GM18511 (cell line): ENCODE results near the gene RGS19.

Source experiments
- ATAC-seq: cut with Tn5 transposase; IDR thresholded peaks from one replicate; pipeline ENCODE4 v1.9.1; 2021; ENCODE audit warnings: mild to moderate bottlenecking, moderate library complexity; ENCODE audit not compliant: unreplicated experiment

The RGS19 gene

DNA sequence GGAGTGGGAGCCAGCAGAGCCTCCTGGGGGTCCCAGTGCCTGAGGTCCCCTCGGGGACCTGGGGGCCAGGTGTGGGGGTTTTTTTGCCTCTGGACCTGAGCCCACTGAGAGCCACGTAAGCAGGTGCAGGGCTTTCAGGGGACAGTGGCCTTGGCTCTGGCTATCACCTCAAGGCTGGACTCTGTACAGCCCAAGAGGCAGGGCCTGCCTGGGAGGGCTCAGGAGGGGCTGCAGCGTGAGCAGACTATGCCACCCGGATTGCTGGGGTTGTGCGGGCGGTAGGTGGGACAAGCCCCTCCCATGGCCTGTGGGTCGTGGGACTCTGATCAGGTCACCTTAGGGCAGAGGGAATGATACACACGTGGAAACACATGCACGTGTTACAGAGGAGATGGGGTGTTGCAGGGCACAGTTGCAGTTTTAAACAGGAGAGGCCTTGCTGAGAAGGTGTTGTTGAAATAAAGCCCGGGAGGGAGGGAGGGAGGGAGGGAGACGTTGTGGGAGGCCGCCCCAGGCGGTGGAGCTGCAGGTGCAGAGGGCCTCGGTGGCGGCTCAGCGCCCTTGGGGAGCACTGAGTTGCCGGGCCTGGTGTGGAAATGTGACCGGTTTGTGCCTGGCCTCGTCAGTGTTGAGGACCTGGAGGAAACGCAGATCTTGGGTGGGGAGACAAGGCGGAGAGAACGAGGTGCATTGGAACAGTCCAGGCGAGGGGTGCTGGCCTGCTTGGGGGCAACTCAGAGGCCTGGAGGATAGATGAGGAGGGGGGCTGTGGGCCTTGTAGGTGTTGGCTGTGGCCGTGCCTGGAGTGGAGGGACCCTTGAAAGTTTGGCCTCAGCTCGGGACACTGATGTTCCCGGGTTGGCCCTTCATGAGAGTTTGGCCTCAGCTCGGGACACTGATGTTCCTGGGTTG, 14.0 kb downstream of the RGS19 start:
- no peak for ATAC-seq

- ATAC-seq: no peak
Observed at GRCh38 chr20:64064145-64064698, 15.1 kb downstream of the RGS19 start.

DNA sequence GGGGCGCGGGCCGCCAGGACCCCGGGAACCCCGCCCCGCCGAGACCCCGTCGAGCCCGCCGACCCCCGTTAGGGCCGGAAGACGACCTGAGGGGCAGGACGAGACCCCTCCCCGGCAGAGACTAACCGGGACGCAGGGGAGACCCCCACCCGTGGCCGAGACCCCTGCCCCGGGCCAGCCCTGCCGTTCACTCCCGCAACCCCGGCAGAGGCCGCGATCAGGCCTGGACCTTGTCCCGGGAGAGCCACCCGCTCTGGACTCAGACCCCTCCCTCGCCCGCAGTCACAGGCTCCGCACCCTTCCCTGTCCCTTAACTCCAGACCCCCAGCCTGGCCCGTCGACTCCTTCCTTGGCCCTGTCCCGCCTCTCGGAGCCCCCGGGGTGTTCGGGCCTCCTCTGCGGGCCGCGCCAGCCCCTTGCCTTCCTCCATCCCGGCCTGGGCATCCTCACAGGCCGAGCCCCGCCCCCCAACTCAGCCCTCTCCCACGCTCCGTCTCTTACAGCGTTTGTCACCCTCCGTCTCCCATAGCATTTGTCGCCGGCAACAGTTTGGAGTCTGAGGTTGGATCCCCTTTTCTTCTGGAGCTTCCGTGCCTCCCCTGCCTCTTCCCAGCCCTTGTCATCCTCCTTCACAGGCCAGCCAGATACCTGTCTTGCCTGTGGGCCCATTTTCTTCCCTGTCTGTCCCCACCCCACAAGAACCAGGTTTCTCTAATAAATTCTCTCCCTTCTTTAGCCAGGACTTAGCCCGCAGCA, 15.8 kb downstream of the RGS19 start:
- no peak for ATAC-seq

GRCh38 chr20:64062596-64063388, 16.5 kb downstream of the RGS19 start, which contains the start of gene TCEA2:
Gene TCEA2, plus strand, starts transcription at chr20:64063198. Its CDS starts 115 bp downstream, at chr20:64063313.
- peak; percentile 76 for ATAC-seq

DNA sequence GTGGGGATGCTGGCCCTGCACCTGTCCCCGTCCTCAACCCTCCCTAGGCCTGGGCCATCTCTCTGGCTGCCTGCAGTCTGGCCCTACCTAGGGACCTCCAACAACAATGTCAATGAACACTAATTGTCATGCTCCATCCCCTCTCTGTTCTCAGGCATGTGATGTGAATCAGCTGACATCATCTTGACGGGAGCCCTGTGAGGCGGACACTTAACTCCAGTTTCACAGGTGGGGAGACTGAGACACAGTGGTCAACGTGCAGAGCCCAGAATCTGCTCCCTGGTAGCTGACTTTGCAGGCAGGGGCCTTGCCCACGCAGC, 17.1 kb downstream of the RGS19 start:
- no peak for ATAC-seq

DNA sequence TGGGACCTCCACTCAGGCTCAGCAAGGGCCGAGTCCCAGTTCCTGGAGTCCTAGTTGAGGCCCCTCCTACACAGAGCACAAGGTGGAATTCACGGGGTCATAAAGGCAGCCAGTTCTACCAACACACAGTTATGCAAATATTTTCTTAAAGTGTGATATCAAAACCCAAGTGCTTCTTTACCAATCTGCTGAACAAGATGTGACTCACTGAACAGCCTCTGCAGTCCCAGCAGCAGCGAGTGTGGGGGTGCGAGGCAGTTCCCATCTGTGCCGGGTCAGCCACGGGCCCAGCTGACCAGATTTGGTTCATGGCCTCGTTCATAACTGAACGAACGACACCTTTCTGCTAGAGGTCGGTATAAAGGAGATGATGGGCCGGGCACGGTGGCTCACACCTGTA, 20.8 kb downstream of the RGS19 start:
- ATAC-seq: no peak

DNA sequence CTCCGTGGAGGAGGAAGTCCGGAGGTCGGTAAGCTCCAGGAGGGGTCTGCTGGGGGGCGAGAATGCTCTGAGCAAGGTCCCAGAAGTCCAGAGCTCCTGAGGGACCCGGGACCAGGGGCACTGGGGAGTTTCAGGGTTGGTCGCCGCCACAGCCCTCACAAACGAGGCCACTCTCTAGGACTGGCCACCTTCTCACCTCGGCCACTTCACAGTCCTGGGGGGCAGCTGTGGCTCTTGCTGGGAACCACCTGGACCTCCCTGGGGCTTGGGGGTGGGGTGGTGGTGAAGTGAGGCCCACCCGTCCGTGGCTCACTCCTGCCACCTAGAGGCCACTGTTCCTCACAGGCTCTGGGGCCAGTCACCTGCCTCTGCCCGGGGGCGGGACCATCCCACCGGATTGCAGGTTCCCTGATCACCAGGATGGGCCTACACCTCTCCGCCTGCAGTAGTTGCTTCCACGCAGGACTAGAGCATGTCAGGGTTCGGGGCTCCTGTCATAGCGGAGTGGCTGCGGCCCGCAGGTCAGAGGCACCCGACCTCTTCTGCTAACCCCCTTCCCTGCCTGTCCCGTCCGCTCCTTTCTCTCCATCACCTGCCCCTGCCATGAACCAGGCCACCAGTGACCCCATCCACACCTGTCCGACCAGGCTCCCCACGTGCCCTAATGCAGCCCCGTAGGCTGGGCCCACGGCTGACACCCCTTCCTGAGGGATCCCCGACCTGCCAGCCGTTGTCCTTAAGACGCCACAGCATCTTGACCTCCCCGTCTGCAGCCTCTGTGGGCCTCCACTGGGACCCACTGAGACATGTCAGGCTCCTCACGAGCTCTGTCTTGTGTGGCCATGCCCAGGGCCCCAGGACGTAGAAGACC, 21.5 kb downstream of the RGS19 start:
- no peak for ATAC-seq

DNA sequence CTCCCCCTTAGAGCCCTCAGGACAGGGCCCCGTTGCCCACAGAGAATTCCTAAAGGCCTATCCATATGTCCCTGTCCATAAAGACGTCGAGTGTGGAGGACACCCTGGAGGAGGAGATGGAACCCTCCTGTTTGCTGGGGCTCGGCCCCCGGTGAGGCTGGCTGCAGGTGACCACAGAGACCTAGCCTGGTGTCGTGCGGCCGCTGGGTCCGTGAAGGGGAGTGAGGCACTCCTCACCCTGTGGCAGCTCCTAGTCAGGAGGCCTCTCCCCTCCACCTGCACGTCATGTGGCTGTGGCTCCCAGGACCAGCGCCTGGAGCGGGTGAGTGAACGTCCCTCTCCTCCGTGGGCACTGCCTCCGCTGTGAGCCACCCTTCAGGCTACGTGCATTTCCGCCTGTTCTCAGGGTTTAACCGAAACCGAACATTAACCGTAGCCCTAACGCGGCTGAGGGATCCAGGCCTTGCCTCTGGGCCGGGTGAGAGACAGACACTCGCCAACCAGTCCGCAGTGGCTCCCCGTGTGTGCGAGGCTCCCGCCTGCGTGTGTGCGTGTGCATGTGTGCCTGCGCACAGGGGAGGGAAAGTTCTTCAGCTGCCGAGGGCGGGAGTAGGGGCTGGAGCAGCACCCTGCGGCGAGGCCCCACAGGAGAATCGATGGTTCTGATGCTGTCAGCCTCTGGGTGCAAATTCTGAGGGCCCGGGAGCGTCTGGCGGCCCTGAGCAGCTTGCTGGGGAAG, 22.3 kb downstream of the RGS19 start:
- ATAC-seq: no peak

DNA sequence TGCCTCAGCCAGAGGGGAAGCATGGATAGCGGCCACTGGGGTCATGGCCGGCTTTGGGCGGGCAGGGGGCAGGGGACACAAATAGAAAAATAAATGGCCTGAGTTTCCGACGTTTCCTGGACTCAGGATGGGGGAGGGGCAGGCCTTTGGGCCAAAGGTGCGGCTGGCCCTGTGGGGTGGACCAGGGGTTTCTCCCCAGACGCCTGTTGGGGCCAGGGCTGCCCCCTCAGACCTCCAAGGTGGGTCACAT, 22.8 kb downstream of the RGS19 start:
- ATAC-seq: no peak

- no peak for ATAC-seq
Observed at GRCh38 chr20:64055893-64056638, 23.3 kb downstream of the RGS19 start.

DNA sequence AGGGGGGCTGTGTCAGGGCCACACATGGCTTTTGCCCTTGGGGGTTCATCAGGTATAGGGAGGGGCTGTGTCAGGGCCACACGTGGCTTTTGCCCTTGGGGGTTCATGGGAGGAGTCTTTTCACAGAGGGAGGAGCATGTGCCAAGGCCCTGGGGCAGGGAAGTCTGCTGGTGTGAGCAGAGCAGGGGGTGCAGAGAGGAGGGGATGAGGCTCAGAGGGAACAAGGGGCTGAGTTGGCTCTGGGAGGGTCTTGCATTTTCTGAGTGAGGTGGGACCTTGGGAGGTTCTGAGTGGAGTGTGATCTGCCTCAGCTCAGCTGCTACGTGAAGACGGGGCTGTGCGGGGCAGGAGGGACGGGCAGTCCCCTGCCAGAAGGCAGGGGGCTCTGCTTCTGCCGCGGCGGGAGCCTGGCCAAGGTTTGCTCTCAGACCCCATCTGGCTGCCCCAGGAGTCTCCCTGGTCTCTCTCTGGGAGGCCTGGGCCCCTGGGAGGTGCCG, 23.9 kb downstream of the RGS19 start:
- no peak for ATAC-seq

DNA sequence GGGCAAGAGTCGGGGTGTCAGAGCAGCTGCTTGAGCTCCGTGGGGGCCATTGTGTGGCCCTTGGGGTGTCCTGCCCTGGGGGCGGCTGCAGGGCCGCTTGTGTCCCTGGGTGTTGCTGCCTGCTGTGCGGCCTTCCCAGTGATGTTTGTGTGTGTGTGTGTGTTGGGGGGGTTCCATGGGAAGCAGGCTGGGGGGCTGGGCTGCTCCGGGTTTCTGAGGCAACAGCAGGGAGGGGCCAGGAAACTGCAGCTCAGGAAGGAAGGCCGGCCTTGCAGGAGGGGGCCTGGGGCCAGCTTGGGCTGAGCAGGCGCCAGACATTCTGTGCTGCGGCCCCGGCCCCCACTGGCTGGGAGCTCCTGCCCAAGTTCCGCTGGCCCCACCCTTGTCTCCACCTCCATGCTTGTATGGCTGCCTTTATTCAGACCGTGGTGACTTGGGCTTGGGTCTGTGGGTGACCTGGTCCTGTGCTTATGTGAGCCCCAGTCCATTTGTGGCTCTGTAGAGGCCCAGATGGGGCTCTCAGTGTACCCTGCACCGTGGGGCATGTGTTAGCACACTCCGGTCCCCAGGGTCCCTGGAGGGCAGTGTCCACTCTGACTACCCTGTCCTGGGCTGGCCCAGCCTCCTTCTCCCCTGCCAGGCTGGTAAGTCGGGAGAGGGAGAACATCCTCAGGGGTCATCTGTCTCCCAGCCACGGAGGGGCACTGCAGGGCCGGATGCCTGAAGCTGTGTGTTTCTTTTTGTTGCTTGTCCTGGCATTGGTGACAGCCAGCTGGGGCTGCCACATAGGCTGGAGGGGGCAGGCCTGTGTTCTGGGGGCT, 25.3 kb downstream of the RGS19 start:
- no peak for ATAC-seq

DNA sequence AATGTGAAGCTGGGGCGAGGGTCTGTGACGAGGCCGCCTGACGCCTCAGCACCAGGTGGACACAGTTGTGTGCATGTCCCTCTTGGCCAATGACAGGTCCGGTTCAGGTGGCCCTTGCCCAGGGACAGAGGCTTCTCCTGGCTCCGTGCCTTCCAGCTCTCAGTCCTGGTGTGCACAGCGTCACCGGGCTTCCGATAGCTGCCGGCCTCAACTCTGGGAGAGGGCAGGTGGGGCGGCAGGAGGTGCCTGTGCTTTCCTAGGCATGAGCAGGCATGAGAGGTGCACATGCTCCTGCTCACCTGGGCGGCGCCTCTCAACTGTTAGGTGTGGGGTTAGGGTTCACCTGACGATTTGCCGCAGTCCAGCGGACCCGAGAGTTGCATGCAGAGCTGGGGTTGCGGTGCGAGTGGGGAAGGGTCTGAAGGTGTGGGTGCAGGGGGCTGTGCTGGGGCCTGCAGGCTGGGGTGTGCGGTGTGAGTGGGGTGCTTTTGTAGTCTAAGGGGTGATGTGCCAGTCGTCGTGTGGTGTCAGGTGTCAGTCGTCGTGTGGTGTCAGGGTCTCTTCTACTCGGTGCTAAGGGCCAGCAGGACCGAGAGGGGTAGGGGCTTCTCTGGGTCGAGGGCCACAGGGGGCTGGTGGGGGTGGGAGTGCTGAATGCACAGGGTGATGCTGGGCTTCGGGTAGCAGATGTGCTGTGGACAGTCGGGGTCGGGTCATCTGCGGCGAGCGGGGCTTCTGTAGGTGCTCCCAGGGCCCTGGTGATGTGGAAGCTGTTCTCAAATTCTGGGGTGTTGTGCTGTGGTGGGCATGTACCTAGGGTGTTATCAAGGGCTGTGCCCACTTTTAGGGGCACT, 26.1 kb downstream of the RGS19 start:
- ATAC-seq: no peak

DNA sequence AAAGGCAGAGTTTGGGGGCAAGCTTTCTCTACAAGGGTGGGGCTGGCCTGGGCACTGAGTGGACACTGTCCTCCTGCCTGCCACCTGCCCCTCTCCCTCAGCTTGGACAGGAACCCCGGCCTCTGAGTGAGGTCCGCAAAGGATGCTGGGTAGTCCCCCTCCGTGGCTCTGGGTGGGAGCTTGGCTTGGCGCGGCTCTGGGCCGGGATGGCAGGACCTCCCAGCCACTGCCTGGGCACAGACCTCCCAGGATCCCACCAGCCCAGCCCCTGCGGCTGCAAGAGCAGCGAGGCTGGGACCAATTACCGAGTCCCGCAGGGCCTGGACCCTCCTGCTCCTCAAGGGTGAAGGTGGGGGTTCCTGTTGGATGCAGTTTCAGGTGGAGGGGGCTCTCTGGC, 27.0 kb downstream of the RGS19 start:
- no peak for ATAC-seq

GRCh38 chr20:64051561-64052325, 27.6 kb downstream of the RGS19 start:
- no peak for ATAC-seq

- no peak for ATAC-seq
Observed at GRCh38 chr20:64051033-64051452, 28.3 kb downstream of the RGS19 start.
